H1 (cell line): ENCODE results near the gene RIBC2. TPM values are rescaled to one million over a fixed set of nuclear protein-coding genes. Genes with fewer than 3 reads are reported as not detected.
"Not testable (repeated sequence)": the region's sequence is repeated elsewhere in the genome, so short reads cannot be mapped to it uniquely, and the experiment has no call there.

Experiments used
- CTCF ChIA-PET: fragments of 300-600 bp; sonication (Branson Sonifier 250); formaldehyde crosslinking; loops from one replicate; lab custom pipeline; 2021; ENCODE audit not compliant: partially characterized antibody; lab: Charles Lee
- POLR2A ChIA-PET: fragments of 300-600 bp; sonication (Branson Sonifier 250); formaldehyde crosslinking; loops from one replicate; lab custom pipeline; 2021; ENCODE audit warnings: inconsistent platforms; ENCODE audit not compliant: partially characterized antibody; lab: Charles Lee
- DNase-seq, 2 experiments: peaks; one replicate each; pipeline versions ENCODE4 v3.0.0 to v3.0.0-alpha.2; 2010 to 2022; ENCODE audit warnings: low spot score in 2 of 2, low read depth in 1 of 2, mixed read lengths in 1 of 2
- FAIRE-seq: peaks from 2 replicates; lab custom pipeline; 2011; peaks lifted over from hg19 to GRCh38; lab: Jason Lieb, UNC
- H2AFZ ChIP-seq: 2 replicates; pipeline ENCODE4 v1.8.1; 2012; ENCODE audit warnings: low read length, inconsistent platforms
- H2AK5ac ChIP-seq: 2 replicates; pipeline ENCODE4 v1.6.1; 2013; ENCODE audit warnings: low read depth, low read length
- H2BK120ac ChIP-seq: replicated peaks from 2 replicates; pipeline ENCODE3; 2013; ENCODE audit warnings: low read depth, low read length, inconsistent platforms
- H2BK12ac ChIP-seq: 2 replicates; pipeline ENCODE4 v1.6.1; 2013; ENCODE audit warnings: low read depth, low read length
- H2BK15ac ChIP-seq: 2 replicates; pipeline ENCODE4 v1.6.1; 2013; ENCODE audit warnings: low read length
- H2BK20ac ChIP-seq: 2 replicates; pipeline ENCODE4 v1.6.1; 2013; ENCODE audit warnings: low read length
- H2BK5ac ChIP-seq: 2 replicates; pipeline ENCODE4 v1.6.1; 2013; ENCODE audit warnings: low read depth, low read length
- H3K14ac ChIP-seq: 2 replicates; pipeline ENCODE4 v1.6.1; 2013; ENCODE audit warnings: inconsistent platforms; ENCODE audit not compliant: insufficient read length
- H3K18ac ChIP-seq: 2 replicates; pipeline ENCODE4 v1.6.1; 2013; ENCODE audit warnings: low read length; ENCODE audit errors: extremely low read depth
- H3K23ac ChIP-seq: 2 replicates; pipeline ENCODE4 v1.6.1; 2013; ENCODE audit warnings: inconsistent platforms; ENCODE audit not compliant: insufficient read length
- H3K23me2 ChIP-seq: 2 replicates; pipeline ENCODE4 v1.6.1; 2013; ENCODE audit warnings: low read depth, low read length
- H3K27ac ChIP-seq: 2 replicates; pipeline ENCODE4 v1.6.1; 2011; ENCODE audit warnings: low read depth, low read length, inconsistent platforms
- H3K27me3 ChIP-seq, 4 experiments: replicated peaks in 1 of 4; 1 replicate in 1 of 4; 2 replicates in 3 of 4; pipeline versions ENCODE4 v1.6.1 to v1.8.1; 2011 to 2013; ENCODE audit warnings: low read length in 3 of 4, mild to moderate bottlenecking in 3 of 4, inconsistent platforms in 2 of 4, mixed read lengths in 2 of 4, moderate library complexity in 1 of 4; ENCODE audit not compliant: control insufficient read depth in 3 of 4, insufficient read depth in 3 of 4; ENCODE audit errors: extremely low read depth in 1 of 4
- H3K36me3 ChIP-seq, 4 experiments: 2 replicates each; pipeline versions ENCODE4 v1.6.1 to v1.8.1; 2011 to 2013; ENCODE audit warnings: mild to moderate bottlenecking in 4 of 4, low read length in 3 of 4, moderate library complexity in 2 of 4, control low read depth in 1 of 4, inconsistent platforms in 1 of 4; ENCODE audit not compliant: insufficient read depth in 4 of 4, control insufficient read depth in 2 of 4
- H3K4ac ChIP-seq: replicated peaks from 2 replicates; pipeline ENCODE3; 2013; ENCODE audit warnings: low read length, low read depth, mixed read lengths, inconsistent platforms; ENCODE audit not compliant: insufficient read length
- H3K4me1 ChIP-seq, 4 experiments: replicated peaks in 1 of 4; 1 replicate in 1 of 4; 2 replicates in 3 of 4; pipeline versions ENCODE4 v1.6.1 to v1.8.1; 2011 to 2013; ENCODE audit warnings: low read length in 3 of 4, inconsistent platforms in 2 of 4, mixed read lengths in 1 of 4; ENCODE audit not compliant: insufficient read depth in 4 of 4, control insufficient read depth in 3 of 4
- H3K4me2 ChIP-seq, 2 experiments: 2 replicates each; pipeline versions ENCODE4 v1.6.1 to v1.8.1; 2011 to 2013; ENCODE audit warnings: low read depth in 2 of 2, low read length in 2 of 2, control low read depth in 1 of 2, inconsistent platforms in 1 of 2, mild to moderate bottlenecking in 1 of 2; ENCODE audit not compliant: insufficient read depth in 1 of 2
- H3K4me3 ChIP-seq, 4 experiments: fragments of 200-600, 300-600 bp in 1 of 4; sonication (generic), shearing (Covaris generic), sonication (Bioruptor Twin) in 1 of 4; 2 replicates each; pipeline versions ENCODE4 v1.5.1 to v1.8.1; 2011 to 2016; ENCODE audit warnings: low read length in 4 of 4, low read depth in 3 of 4, control low read depth in 2 of 4, inconsistent platforms in 2 of 4, mild to moderate bottlenecking in 2 of 4, mixed read lengths in 1 of 4, moderate library complexity in 1 of 4; ENCODE audit not compliant: insufficient read depth in 2 of 4; ENCODE audit errors: extremely low read depth in 1 of 4
- H3K56ac ChIP-seq: replicated peaks from 2 replicates; pipeline ENCODE3; 2013; ENCODE audit warnings: low read depth, mild to moderate bottlenecking, mixed read lengths, low read length, inconsistent platforms; ENCODE audit not compliant: insufficient read length
- H3K79me1 ChIP-seq: 2 replicates; pipeline ENCODE4 v1.6.1; 2013; ENCODE audit warnings: low read depth, low read length, control low read depth
- H3K79me2 ChIP-seq, 2 experiments: 2 replicates each; pipeline versions ENCODE4 v1.6.1 to v1.8.1; 2012 to 2013; ENCODE audit warnings: low read length in 2 of 2, mild to moderate bottlenecking in 2 of 2, inconsistent platforms in 1 of 2; ENCODE audit not compliant: insufficient read depth in 2 of 2, control insufficient read depth in 1 of 2
- H3K9ac ChIP-seq, 4 experiments: replicated peaks in 1 of 4; 1 replicate in 1 of 4; 2 replicates in 3 of 4; pipeline versions ENCODE4 v1.6.1 to v1.8.1; 2011 to 2013; ENCODE audit warnings: low read depth in 3 of 4, low read length in 3 of 4, control low read depth in 2 of 4, mild to moderate bottlenecking in 2 of 4, moderate library complexity in 2 of 4, inconsistent platforms in 1 of 4; ENCODE audit errors: extremely low read depth in 1 of 4
- H3K9me3 ChIP-seq, 2 experiments: 2 replicates each; pipeline versions ENCODE4 v1.6.1 to v1.8.1; 2012 to 2013; ENCODE audit warnings: mild to moderate bottlenecking in 2 of 2, moderate library complexity in 2 of 2, control low read depth in 1 of 2, inconsistent platforms in 1 of 2, low read depth in 1 of 2, low read length in 1 of 2, mixed read lengths in 1 of 2; ENCODE audit not compliant: insufficient read depth in 2 of 2
- H4K20me1 ChIP-seq, 2 experiments: replicated peaks in 1 of 2; 2 replicates each; pipeline versions ENCODE3 to v1.8.1; 2011 to 2013; ENCODE audit warnings: inconsistent platforms in 2 of 2, low read length in 2 of 2, mild to moderate bottlenecking in 1 of 2; ENCODE audit not compliant: insufficient read depth in 2 of 2, control insufficient read depth in 1 of 2
- H4K5ac ChIP-seq: 2 replicates; pipeline ENCODE4 v1.6.1; 2013; ENCODE audit warnings: low read length, low read depth, mixed read lengths, inconsistent platforms; ENCODE audit not compliant: insufficient read length
- H4K8ac ChIP-seq: 2 replicates; pipeline ENCODE4 v1.8.0; 2013; ENCODE audit warnings: mild to moderate bottlenecking, moderate library complexity, low read length, inconsistent platforms; ENCODE audit not compliant: insufficient read depth; ENCODE audit errors: extremely low read depth
- H4K91ac ChIP-seq: replicated peaks from 2 replicates; pipeline ENCODE3; 2013; ENCODE audit warnings: low read length, mixed read lengths, inconsistent platforms; ENCODE audit not compliant: insufficient read length
- CEBPB ChIP-seq: IDR thresholded peaks from 2 replicates; pipeline ENCODE4 v1.6.1; 2012; ENCODE audit warnings: low read depth, low read length
- WGBS, 2 experiments: shearing (Covaris generic) in 1 of 2; methylation state at CpG; one replicate each; pipeline versions ENCODE4 v1.1.6 to v1.1.7; 2013 to 2015; ENCODE audit warnings: low lambda C conversion rate in 2 of 2, mixed read lengths in 2 of 2, inconsistent platforms in 1 of 2, low coverage in 1 of 2, missing lambda C conversion rate in 1 of 2; ENCODE audit not compliant: insufficient replicate concordance in 2 of 2, insufficient coverage in 1 of 2, insufficient read length in 1 of 2; ENCODE audit errors: extremely low coverage in 1 of 2, missing lambda C conversion rate in 1 of 2; 5-methylcytosine and 5-hydroxymethylcytosine counted together
- polyA plus RNA-seq, 7 experiments: library from polyadenylated mRNA; depleted of rRNA in 3 of 7; stranded (reverse) in 5 of 7; unstranded in 2 of 7; fragments of >200 nt in 5 of 7; fragments of 200-250 nt in 2 of 7; gene quantifications; 1 replicate in 5 of 7; 2 replicates in 1 of 7; 4 replicates in 1 of 7; pipeline versions ENCODE4 v1.2.1 to v1.2.3, GENCODE V29; 2011 to 2013; ENCODE audit warnings: missing spikeins in 2 of 7, mixed read lengths in 2 of 7
- total RNA-seq: library from RNA; stranded (reverse); fragmentation: NEBNext Ultra II Directional; extraction: Animal tissue kit (Norgen Biotek cat#: 25700); gene quantifications from 2 replicates; pipeline ENCODE4 v1.2.1, GENCODE V29; 2021

Gene RIBC2
- total and polyA plus RNA-seq, 2 of the 8 experiments (the other 6 are each of a cell fraction or from before 2014, with no cell fraction given) = 0.79 to 2.1 TPM

- no peak for TF ChIP-seq CEBPB
Measured at GRCh38 chr22:45366713-45367112, 46.8 kb upstream of the RIBC2 start (continued).

- H3K4ac ChIP-seq, H3K4me1 ChIP-seq, H3K4me2 ChIP-seq, H3K36me3 ChIP-seq, H4K20me1 ChIP-seq, H3K56ac ChIP-seq, H3K27me3 ChIP-seq, H3K18ac ChIP-seq, H3K79me1 ChIP-seq, H3K4me3 ChIP-seq, H2BK120ac ChIP-seq, H2BK5ac ChIP-seq, H2AFZ ChIP-seq, H2BK15ac ChIP-seq, H4K8ac ChIP-seq, POLR2A ChIA-PET, H3K14ac ChIP-seq, H3K9me3 ChIP-seq, H2AK5ac ChIP-seq, H2BK12ac ChIP-seq, FAIRE-seq, DNase-seq, CTCF ChIA-PET, H2BK20ac ChIP-seq, H3K23me2 ChIP-seq, H3K9ac ChIP-seq, H4K91ac ChIP-seq, H4K5ac ChIP-seq, H3K27ac ChIP-seq, H3K79me2 ChIP-seq, H3K23ac ChIP-seq: not testable (repeated sequence)
- WGBS, 2 experiments = 94% methylated on average over 3 of the region's 3 CpGs; no CpG with 5 or more reads in 1 of the 2 experiments
Measured at GRCh38 chr22:45373592-45373991, 39.9 kb upstream of the RIBC2 start.
